ENCODE results near the gene PIP5KL1. TPM values are rescaled to one million over a fixed set of nuclear protein-coding genes. Genes with fewer than 3 reads are reported as not detected.
A peak's percentile ranks its signal among the peaks of the same experiment; 100 is the strongest.

Gene PIP5KL1
- polyA plus RNA-seq, 3 donors: 0.31 to 0.57 (median 0.39) TPM

GRCh38 chr9:127903557-127904475 is 26.8 kb downstream of the PIP5KL1 start:
- H3K9me3 Mint-ChIP-seq: no peaks in the 10 kb centered on the region
- 11% methylated on average over 13 of the region's 17 CpGs for WGBS (ENCODE audit: insufficient coverage)

More at GRCh38 chr9:127903557-127904475, 26.8 kb downstream of the PIP5KL1 start:
- TF ChIP-seq CTCF (IDR thresholded peaks at IDR 0.05): no peak
- Histone ChIP-seq H3K27ac (ENCODE audit: low read depth in 1 of 2, low read length in 2 of 2) (peak overlapping the region; percentile 73 to 83), H3K4me3 (replicated peaks in 1 of 3; ENCODE audit: low read depth in 2 of 3, low read length in 3 of 3) (peak overlapping the region in 1 of 3 experiments; percentile 49), H3K9me3 (replicated peaks in 1 of 2; ENCODE audit: control insufficient read depth in 1 of 2, insufficient read depth in 1 of 2, low read length in 2 of 2) (no peaks in the 10 kb centered on the region), H3K27me3 (ENCODE audit: control insufficient read depth in 2 of 2, insufficient read depth in 2 of 2, low read length in 2 of 2) (no peaks in the 10 kb centered on the region), H3K36me3 (replicated peaks in 1 of 2; ENCODE audit: control insufficient read depth in 1 of 2, insufficient read depth in 2 of 2, low read length in 2 of 2) (peaks cover 0 to 9% of the 10 kb centered on the region in 2 donors), H4K20me1 (ENCODE audit: insufficient read depth, low read length) (no peaks in the 10 kb centered on the region), H3K4me1 (ENCODE audit: control insufficient read depth in 1 of 2, insufficient read depth in 2 of 2, low read length in 2 of 2) (peaks cover 51 to 58% of the 10 kb centered on the region in 2 donors), H3K79me2 (ENCODE audit: insufficient read depth, low read length) (no peaks in the 10 kb centered on the region), H3K4me2 (replicated peaks; ENCODE audit: extremely low read depth, low read length, poor library complexity, severe bottlenecking) (peak overlapping the region; percentile 49), H2AFZ (ENCODE audit: insufficient read depth, low read depth, low read length, poor library complexity, severe bottlenecking) (peak overlapping the region; percentile 88), H3K9ac (ENCODE audit: insufficient read depth, low read length, poor library complexity, severe bottlenecking) (peak overlapping the region; percentile 53)
- H3K4me3 Mint-ChIP-seq: peak overlapping the region; percentile 62 to 65
- H3K4me1 Mint-ChIP-seq: peaks cover 48% of the 10 kb centered on the region
- H3K36me3 Mint-ChIP-seq: peaks cover 0 to 4% of the 10 kb centered on the region in 2 donors
- intact Hi-C loops (cut with micrococcal nuclease): no loop called here
- peaks cover 0 to 1% (median 0%) of the 10 kb centered on the region in 3 donors for H3K27me3 Mint-ChIP-seq (ENCODE audit: low read depth in 3 of 3)
- peak overlapping the region; percentile 67 to 97 (median 90) for H3K27ac Mint-ChIP-seq
- peak in 1 of 3 donors; percentile 6 for DNase-seq
